Prostate gland (tissue), 2 donors: Measurements from ENCODE around the gene TNXB. TPM values are rescaled to one million over a fixed set of nuclear protein-coding genes. Genes with fewer than 3 reads are reported as not detected.

Experiments used
- DNase-seq: peaks from one replicate; pipeline ENCODE4 v3.0.0-alpha.2; 2019; ENCODE audit warnings: low spot score
- H3K27ac ChIP-seq, 2 donors: fragments of 200-600 bp; sonication (generic); 2 replicates each; pipeline ENCODE4 v1.5.1; 2017 to 2019
- H3K27me3 ChIP-seq: fragments of 200-600 bp; sonication (generic); replicated peaks from 2 replicates; pipeline ENCODE4 v1.5.1; 2019; ENCODE audit not compliant: insufficient read depth
- H3K36me3 ChIP-seq, 2 donors: fragments of 200-600 bp; sonication (generic); 1 replicate in 1 of 2; 2 replicates in 1 of 2; pipeline versions ENCODE4 v1.5.1 to v1.8.1; 2017 to 2019
- H3K4me1 ChIP-seq: fragments of 200-600 bp; sonication (generic); replicated peaks from 2 replicates; pipeline ENCODE4 v1.5.1; 2019
- H3K4me3 ChIP-seq, 2 donors: fragments of 200-600 bp; sonication (generic); 2 replicates each; pipeline ENCODE4 v1.5.1; 2017 to 2019
- H3K9me3 ChIP-seq: fragments of 200-600 bp; sonication (generic); 2 replicates; pipeline ENCODE4 v1.5.1; 2017
- CTCF ChIP-seq, 4 experiments: fragments of 200-600 bp in 2 of 4; fragments of 450-650 bp in 2 of 4; sonication (generic) in 2 of 4; IDR thresholded peaks; 1 replicate in 3 of 4; 2 replicates in 1 of 4; pipeline ENCODE4 v1.5.1; 2016 to 2019; ENCODE audit warnings: antibody characterized with exemption in 4 of 4, mild to moderate bottlenecking in 2 of 4, moderate library complexity in 2 of 4
- POLR2A ChIP-seq: fragments of 450-650 bp; IDR thresholded peaks from one replicate; pipeline ENCODE4 v1.6.1; 2016; ENCODE audit warnings: antibody characterized with exemption, mild to moderate bottlenecking
- POLR2AphosphoS5 ChIP-seq: sonication (generic); formaldehyde crosslinking; IDR thresholded peaks from one replicate; pipeline ENCODE4 v1.6.1; 2017; ENCODE audit warnings: antibody characterized with exemption
- WGBS: methylation state at CpG from one replicate; pipeline ENCODE4 v1.1.5; 2018; 5-methylcytosine and 5-hydroxymethylcytosine counted together
- intact Hi-C: fragments of 100-400 bp; cut with DNase I; formaldehyde crosslinking; loops from one replicate; pipeline ENCODE4 v1.14.2; 2022
- total RNA-seq, 2 donors: library from RNA; depleted of rRNA; stranded (reverse); fragments of >200 nt; gene quantifications; one replicate each; pipeline ENCODE4 v1.1.0, GENCODE V29; 2016

The TNXB gene
- total RNA-seq, 2 donors from 2014 or later = 18.5 to 29.1 TPM

DNA sequence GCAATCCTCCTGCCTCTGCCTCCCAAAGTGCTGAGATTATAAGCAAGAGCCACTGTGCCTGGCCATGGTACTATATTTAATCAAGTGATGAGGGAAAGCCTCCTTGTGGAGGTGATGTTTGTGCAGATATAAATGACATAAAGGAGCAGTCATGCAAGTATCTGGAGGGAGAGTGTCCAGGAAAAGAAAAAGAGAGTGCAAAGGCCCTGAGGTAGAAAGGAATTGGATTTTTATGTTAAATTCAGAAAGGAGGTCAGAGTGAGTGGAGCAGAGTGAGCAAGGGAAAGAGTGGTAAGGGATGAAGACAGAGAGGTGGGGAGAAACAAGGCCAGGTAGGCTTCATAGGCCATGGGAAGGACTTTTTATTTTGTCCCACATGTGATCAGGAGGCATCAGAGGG is 28.3 kb upstream of the TNXB start:
- no peaks in the 10 kb centered on the region for H3K27me3 ChIP-seq
- no peak for TF ChIP-seq POLR2A
- TF ChIP-seq POLR2AphosphoS5 = no peak
- TF ChIP-seq CTCF (IDR thresholded peaks at IDR 0.05) = no peak
- intact Hi-C loops = no loop called here
- H3K4me3 ChIP-seq = no peak overlapping the region
- H3K4me1 ChIP-seq = no peaks in the 10 kb centered on the region
- no peaks in the 10 kb centered on the region for H3K9me3 ChIP-seq
- H3K36me3 ChIP-seq = no peaks in the 10 kb centered on the region
- no peak for DNase-seq
- no peak overlapping the region for H3K27ac ChIP-seq

GRCh38 chr6:32133786-32134185 is 24.6 kb upstream of the TNXB start:
- no peak overlapping the region for H3K4me3 ChIP-seq
- H3K9me3 ChIP-seq = no peaks in the 10 kb centered on the region
- no peaks in the 10 kb centered on the region for H3K36me3 ChIP-seq
- TF ChIP-seq POLR2AphosphoS5 (no peak), POLR2A (no peak), CTCF (IDR thresholded peaks at IDR 0.05) (no peak)
- peaks cover 9% of the 10 kb centered on the region for H3K4me1 ChIP-seq
- no peaks in the 10 kb centered on the region for H3K27me3 ChIP-seq
- WGBS = 77% methylated on average over 4 of the region's 4 CpGs
- H3K27ac ChIP-seq = no peak overlapping the region
- intact Hi-C loops = no loop called here
- no peak for DNase-seq

- TF ChIP-seq POLR2A (no peak), CTCF (IDR thresholded peaks at IDR 0.05) (no peak), POLR2AphosphoS5 (no peak)
- H3K27ac ChIP-seq = no peak overlapping the region
- intact Hi-C loops = no loop called here
These were observed 23.0 kb upstream of the TNXB start for GRCh38 chr6:32132110-32132509.

DNA sequence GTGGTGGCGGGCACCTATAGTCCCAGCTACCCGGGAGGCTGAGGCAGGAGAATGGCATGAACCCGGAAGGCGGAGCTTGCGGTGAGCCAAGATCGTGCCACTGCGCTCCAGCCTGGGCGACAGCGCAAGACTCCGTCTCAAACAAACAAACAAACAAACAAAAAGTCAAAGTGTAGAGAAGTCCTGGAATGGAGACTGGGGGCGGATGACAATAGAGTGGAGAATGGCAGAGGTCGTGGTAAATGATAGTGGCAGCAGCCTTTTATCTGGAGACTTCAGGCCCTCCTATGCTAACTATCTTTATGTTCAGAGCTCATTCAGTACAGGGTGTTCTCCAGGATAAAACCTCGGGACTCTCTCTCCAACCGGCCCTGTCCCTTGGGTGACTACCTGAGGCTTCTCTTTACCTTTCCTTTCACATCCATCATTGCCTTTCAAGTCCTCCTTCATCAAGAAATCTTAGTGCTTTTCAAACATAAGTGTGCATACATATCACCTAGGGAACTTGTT is 22.4 kb upstream of the TNXB start:
- intact Hi-C loops = loop anchor here (2.0 kb wide), 1 partner anchor 19 kb away; the partner anchor contains the start of gene PRRT1
- peaks cover 19% of the 10 kb centered on the region for H3K4me1 ChIP-seq
- 87% methylated on average over 14 of the region's 14 CpGs for WGBS
- no peaks in the 10 kb centered on the region for H3K36me3 ChIP-seq
- H3K27me3 ChIP-seq = no peaks in the 10 kb centered on the region
- no peak for DNase-seq
- TF ChIP-seq POLR2AphosphoS5 = no peak
- TF ChIP-seq POLR2A = no peak
- TF ChIP-seq CTCF (IDR thresholded peaks at IDR 0.05) = no peak
- H3K27ac ChIP-seq = no peak overlapping the region
- no peaks in the 10 kb centered on the region for H3K9me3 ChIP-seq
- H3K4me3 ChIP-seq = no peak overlapping the region

More at GRCh38 chr6:32132110-32132509, 23.0 kb upstream of the TNXB start:
- Histone ChIP-seq H3K36me3 (no peaks in the 10 kb centered on the region), H3K27me3 (no peaks in the 10 kb centered on the region), H3K4me1 (peaks cover 13% of the 10 kb centered on the region), H3K4me3 (no peak overlapping the region), H3K9me3 (no peaks in the 10 kb centered on the region)
- no peak for DNase-seq

DNA sequence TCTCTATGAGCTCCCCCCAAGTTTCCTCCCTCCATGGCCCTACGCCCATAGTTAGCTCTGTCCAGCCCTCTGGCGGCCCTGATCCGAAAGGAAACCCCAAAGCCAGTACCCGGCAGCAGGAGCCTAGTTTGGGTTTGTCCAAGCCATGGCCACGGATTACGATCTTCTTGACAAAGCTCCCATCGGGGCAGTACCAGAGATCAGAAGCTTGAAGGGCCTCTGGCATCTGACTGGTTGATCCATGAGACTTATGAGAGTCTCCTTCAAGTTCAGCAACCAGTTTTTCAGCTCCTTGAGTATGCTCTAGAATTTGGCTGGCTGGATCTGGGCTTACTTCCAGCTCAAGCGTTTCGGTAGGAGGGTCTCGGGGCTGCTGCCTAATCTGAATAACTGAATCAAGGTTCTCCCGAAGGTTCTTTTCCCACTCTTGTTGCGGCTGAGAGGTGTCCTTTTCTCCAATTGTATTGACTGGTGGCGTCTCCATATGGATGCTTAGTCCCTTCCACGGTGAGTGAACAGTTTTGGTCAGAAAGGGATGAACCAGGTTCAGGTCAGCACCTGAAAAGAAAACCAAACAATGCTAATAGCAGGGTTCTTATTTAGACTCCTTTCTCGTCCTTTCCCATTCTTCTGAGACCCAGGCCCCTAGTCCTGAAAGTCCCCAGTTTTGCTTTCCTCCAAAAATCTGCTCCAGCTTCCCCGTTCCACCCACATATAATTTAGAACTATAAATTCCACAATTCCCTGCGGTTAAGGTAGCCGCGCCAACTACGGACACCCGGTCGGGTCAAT is 20.4 kb upstream of the TNXB start:
- no peak for DNase-seq
- H3K4me3 ChIP-seq = peak overlapping the region; percentile 58 to 67
- intact Hi-C loops = loop anchor here (2.0 kb wide), 1 partner anchor 21 kb away; the partner anchor contains the start of gene PRRT1
- H3K4me1 ChIP-seq = peaks cover 22% of the 10 kb centered on the region
- H3K27ac ChIP-seq = peak overlapping the region; percentile 94 to 95
- no peaks in the 10 kb centered on the region for H3K9me3 ChIP-seq
- TF ChIP-seq CTCF (IDR thresholded peaks at IDR 0.05) = no peak
- 29% methylated on average over 22 of the region's 22 CpGs for WGBS
- no peaks in the 10 kb centered on the region for H3K36me3 ChIP-seq
- no peaks in the 10 kb centered on the region for H3K27me3 ChIP-seq
